Calu3 (cell line): ENCODE data around the gene TUBB8. TPM values are rescaled to one million over a fixed set of nuclear protein-coding genes. Genes with fewer than 3 reads are reported as not detected.
"Not testable (repeated sequence)": the region's sequence is repeated elsewhere in the genome, so short reads cannot be mapped to it uniquely, and the experiment has no call there.

Experiments
- BruUV-seq: library from RNA; stranded (reverse); fragments of 400-500 nt; replicated peaks from 2 replicates; lab custom pipeline; 2021; lab: Mats Ljungman, UMichigan
- CTCF ChIA-PET: fragments of 300-600 bp; sonication (Branson Sonifier 250); formaldehyde crosslinking; loops from one replicate; lab custom pipeline; 2022; ENCODE audit warnings: antibody characterized with exemption; lab: Charles Lee
- DNase-seq: peaks from one replicate; pipeline ENCODE4 v3.0.0; 2022
- H3K27ac Mint-ChIP-seq: one replicate; pipeline ENCODE4 v1.8.0; 2022; ENCODE audit warnings: mixed read lengths; ENCODE audit not compliant: unreplicated experiment
- H3K27me3 Mint-ChIP-seq: one replicate; pipeline ENCODE4 v1.8.0; 2022; ENCODE audit warnings: mixed read lengths; ENCODE audit not compliant: unreplicated experiment
- H3K36me3 Mint-ChIP-seq: one replicate; pipeline ENCODE4 v1.8.0; 2022; ENCODE audit warnings: mild to moderate bottlenecking, moderate library complexity, mixed read lengths; ENCODE audit not compliant: insufficient read depth, unreplicated experiment
- H3K4me1 Mint-ChIP-seq: one replicate; pipeline ENCODE4 v1.8.0; 2022; ENCODE audit warnings: mild to moderate bottlenecking, low read depth, mixed read lengths; ENCODE audit not compliant: unreplicated experiment
- H3K4me3 Mint-ChIP-seq: one replicate; pipeline ENCODE4 v1.8.0; 2022; ENCODE audit warnings: mild to moderate bottlenecking, low read depth, moderate library complexity, mixed read lengths; ENCODE audit not compliant: unreplicated experiment
- H3K9me3 Mint-ChIP-seq: one replicate; pipeline ENCODE4 v1.8.0; 2022; ENCODE audit warnings: low read depth, mixed read lengths; ENCODE audit not compliant: unreplicated experiment
- CTCF ChIP-seq: fragments of 200-600 bp; IDR thresholded peaks from one replicate; pipeline ENCODE4 v1.8.0; 2022; ENCODE audit warnings: antibody characterized with exemption; ENCODE audit not compliant: unreplicated experiment
- intact Hi-C: fragments of 100-400 bp; cut with micrococcal nuclease; formaldehyde crosslinking; loops from one replicate; pipeline ENCODE4 v1.10.0; 2022; ENCODE audit not compliant: unreplicated experiment
- total RNA-seq: library from RNA; stranded (reverse); gene quantifications from 2 replicates; pipeline ENCODE4 v1.2.3, GENCODE V29; 2022

Gene TUBB8
- total RNA-seq, 1 experiment from 2014 or later: not detected

GRCh38 chr10:78556-78955 lies 29.5 kb upstream of the TUBB8 start:
- intact Hi-C loops: no loop called here

GRCh38 chr10:74266-74621 lies 25.1 kb upstream of the TUBB8 start:
- peaks cover 18% of the 10 kb centered on the region for H3K36me3 Mint-ChIP-seq
- H3K4me3 Mint-ChIP-seq: peak overlapping the region; percentile 90
- H3K27ac Mint-ChIP-seq, CTCF ChIA-PET, H3K4me1 Mint-ChIP-seq, DNase-seq, H3K27me3 Mint-ChIP-seq, intact Hi-C loops, BruUV-seq, H3K9me3 Mint-ChIP-seq: not testable (repeated sequence)

More at GRCh38 chr10:78556-78955, 29.5 kb upstream of the TUBB8 start:
- no peak for DNase-seq
- CTCF ChIA-PET: no interaction called here
- no peak overlapping the region for H3K4me3 Mint-ChIP-seq
- H3K9me3 Mint-ChIP-seq: no peaks in the 10 kb centered on the region
- H3K4me1 Mint-ChIP-seq: peaks cover 6% of the 10 kb centered on the region
- H3K27ac Mint-ChIP-seq: no peak overlapping the region
- H3K27me3 Mint-ChIP-seq: peaks cover 48% of the 10 kb centered on the region
- peaks cover 15% of the 10 kb centered on the region for H3K36me3 Mint-ChIP-seq
- BruUV-seq: no TSS peak
- TF ChIP-seq CTCF: no peak

- BruUV-seq, H3K9me3 Mint-ChIP-seq, H3K27me3 Mint-ChIP-seq, H3K4me1 Mint-ChIP-seq, CTCF ChIA-PET, intact Hi-C loops: not testable (repeated sequence)
- Mint-ChIP-seq H3K4me3 (peak overlapping the region; percentile 90), H3K27ac (peak overlapping the region; percentile 56), H3K36me3 (peaks cover 18% of the 10 kb centered on the region)
- peak; percentile 68 for DNase-seq
- peak; percentile 83 for TF ChIP-seq CTCF
Observed at GRCh38 chr10:73543-74265, 24.6 kb upstream of the TUBB8 start.

GRCh38 chr10:68156-68555 lies 19.1 kb upstream of the TUBB8 start:
- DNase-seq, H3K4me1 Mint-ChIP-seq, H3K4me3 Mint-ChIP-seq, H3K36me3 Mint-ChIP-seq, H3K9me3 Mint-ChIP-seq, H3K27me3 Mint-ChIP-seq, intact Hi-C loops, CTCF ChIA-PET, BruUV-seq, H3K27ac Mint-ChIP-seq: not testable (repeated sequence)

GRCh38 chr10:49926-50325 lies 830 bp upstream of the TUBB8 start:
- H3K4me3 Mint-ChIP-seq, H3K27ac Mint-ChIP-seq, CTCF ChIA-PET, intact Hi-C loops, DNase-seq, H3K27me3 Mint-ChIP-seq, H3K4me1 Mint-ChIP-seq, H3K9me3 Mint-ChIP-seq, BruUV-seq, H3K36me3 Mint-ChIP-seq: not testable (repeated sequence)

GRCh38 chr10:47864-48263 lies 1.2 kb downstream of the TUBB8 start:
- H3K9me3 Mint-ChIP-seq, H3K36me3 Mint-ChIP-seq, CTCF ChIA-PET, H3K27me3 Mint-ChIP-seq, intact Hi-C loops, H3K4me1 Mint-ChIP-seq, H3K4me3 Mint-ChIP-seq, BruUV-seq, H3K27ac Mint-ChIP-seq, DNase-seq: not testable (repeated sequence)

- CTCF ChIA-PET, H3K9me3 Mint-ChIP-seq, H3K27ac Mint-ChIP-seq, H3K36me3 Mint-ChIP-seq, H3K4me3 Mint-ChIP-seq, intact Hi-C loops, H3K4me1 Mint-ChIP-seq, H3K27me3 Mint-ChIP-seq, BruUV-seq, DNase-seq: not testable (repeated sequence)
Observed at GRCh38 chr10:13315-13635, 35.8 kb downstream of the TUBB8 start.

- CTCF ChIA-PET, H3K36me3 Mint-ChIP-seq, intact Hi-C loops, DNase-seq, BruUV-seq, H3K9me3 Mint-ChIP-seq, H3K27ac Mint-ChIP-seq, H3K4me1 Mint-ChIP-seq, H3K27me3 Mint-ChIP-seq, H3K4me3 Mint-ChIP-seq: not testable (repeated sequence)
Observed at GRCh38 chr10:12444-13314, 36.4 kb downstream of the TUBB8 start.
